Measurements from ENCODE around the gene VASP.

VASP gene

DNA sequence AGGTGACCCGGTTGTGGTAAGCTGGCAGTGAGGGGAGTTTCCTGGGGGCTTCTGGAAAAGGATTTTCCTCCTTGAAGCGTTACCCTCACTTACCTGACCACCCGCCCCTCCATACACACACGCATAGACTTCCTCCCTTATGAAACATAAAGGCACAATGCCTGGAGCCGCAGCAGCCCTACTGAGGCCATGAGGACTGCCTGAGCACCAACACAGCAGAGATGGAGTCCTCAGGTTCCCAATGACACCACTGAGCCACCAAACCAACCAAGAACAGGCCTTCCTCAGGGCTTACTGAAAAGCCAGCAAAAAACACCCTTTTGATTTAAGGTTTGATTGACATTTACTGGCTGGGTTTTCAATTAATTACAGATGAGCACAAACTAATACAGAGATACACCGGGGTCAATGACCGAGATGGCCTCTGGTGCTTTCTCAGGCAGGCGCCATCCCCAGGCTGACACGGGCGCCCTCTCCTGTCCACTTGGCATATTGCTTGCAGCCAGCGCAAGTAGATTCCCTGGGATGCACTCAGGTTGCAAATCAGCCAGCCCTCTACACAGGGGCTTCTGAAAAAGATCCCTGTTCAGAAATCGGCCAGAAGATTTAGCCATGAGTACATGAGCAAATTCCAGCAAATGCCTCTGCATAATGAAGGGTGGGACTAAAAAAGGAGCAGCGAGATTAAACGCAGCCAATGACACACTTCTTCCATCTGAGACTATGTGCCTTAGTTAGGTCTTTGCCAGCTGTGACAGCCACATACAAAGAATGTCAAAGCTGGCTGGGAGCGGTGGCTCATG, 62.5 kb downstream of the VASP start:
- H3K36me3 ChIP-seq, result peaks cover 0 to 15% (median 0%) of the 10 kb centered on the region in 11 experiments; a peak in 8 of 22 replicates
- no peak overlapping the region for H3K4me3 ChIP-seq
- H4K20me1 ChIP-seq, result peaks cover 0 to 77% (median 18%) of the 10 kb centered on the region in 11 experiments; a peak in 11 of 22 replicates
- no peaks in the 10 kb centered on the region for H3K9me3 ChIP-seq (replicated peaks in 1 of 11)
- TF ChIP-seq Cebpa-rat (IDR thresholded peaks at IDR 0.05), result no peak
- H3K27me3 ChIP-seq, result no peaks in the 10 kb centered on the region
- H3K4me1 ChIP-seq, result no peaks in the 10 kb centered on the region
- no peak overlapping the region for H3K9ac ChIP-seq
- H3K4me2 ChIP-seq, result no peak overlapping the region
- no peak overlapping the region for H3K27ac ChIP-seq

DNA sequence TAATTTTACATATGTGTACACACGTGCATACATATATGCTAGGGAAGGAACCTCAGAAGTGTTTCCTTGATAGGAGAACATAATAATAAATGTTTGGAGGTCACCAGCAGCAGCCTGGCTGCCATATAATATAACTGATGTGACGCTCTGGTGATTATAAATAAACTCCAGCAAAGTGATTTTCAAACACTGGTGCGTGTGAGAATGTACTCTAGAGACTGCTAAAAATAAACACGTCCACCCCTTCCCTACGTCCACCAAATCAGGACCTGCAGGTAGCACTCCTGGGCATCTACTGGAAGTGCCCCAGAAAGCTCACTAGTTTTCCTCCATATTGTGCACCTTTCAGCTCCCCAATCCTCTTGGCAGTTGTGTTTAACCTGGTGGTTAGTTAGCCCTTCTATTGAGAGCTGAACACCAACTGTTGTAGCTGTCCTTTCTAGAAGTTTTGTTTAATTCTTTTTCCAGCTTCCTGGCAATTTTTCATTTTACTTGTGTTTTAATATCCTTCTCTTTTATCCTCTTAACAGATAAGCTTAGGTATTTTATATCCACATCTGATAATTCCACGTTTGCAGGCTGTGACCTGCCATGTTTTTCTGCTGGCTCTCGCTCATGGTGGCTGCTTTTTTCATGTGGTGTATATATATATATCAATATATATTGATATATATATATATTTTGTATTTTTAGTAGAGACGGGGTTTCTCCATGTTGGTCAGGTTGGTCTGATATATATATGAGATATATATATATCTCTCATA, 64.4 kb downstream of the VASP start:
- Histone ChIP-seq H3K27me3 (no peaks in the 10 kb centered on the region), H3K4me1 (peaks cover 0 to 9% (median 0%) of the 10 kb centered on the region in 10 experiments; a peak in 1 of 20 replicates), H3K9me3 (replicated peaks in 1 of 11) (no peaks in the 10 kb centered on the region), H3K9ac (no peak overlapping the region), H3K27ac (no peak overlapping the region), H3K36me3 (peaks cover 0 to 17% (median 0%) of the 10 kb centered on the region in 11 experiments; a peak in 8 of 22 replicates), H3K4me2 (no peak overlapping the region), H3K4me3 (no peak overlapping the region), H4K20me1 (peaks cover 0 to 76% (median 20%) of the 10 kb centered on the region in 11 experiments; a peak in 11 of 22 replicates)
- no peak for TF ChIP-seq Cebpa-rat (IDR thresholded peaks at IDR 0.05)

DNA sequence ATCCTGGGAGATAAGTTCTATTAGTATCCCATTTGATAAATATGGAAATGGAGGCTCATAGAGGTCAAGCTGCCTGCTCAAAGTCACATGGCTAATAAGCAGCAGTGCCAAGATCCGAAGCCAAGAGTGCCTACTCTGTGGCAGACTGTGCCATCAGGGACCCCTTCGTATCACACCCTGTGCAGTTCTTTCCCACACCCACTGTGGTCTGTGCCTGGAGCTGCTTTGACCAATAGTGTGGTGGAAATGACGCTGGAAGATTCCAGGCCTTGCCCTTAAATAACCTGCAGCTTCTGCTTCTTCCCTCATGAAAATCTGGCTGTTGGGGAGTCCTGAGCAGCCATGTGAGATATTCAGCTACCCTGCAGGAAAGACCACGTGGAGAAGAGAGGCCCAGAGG, 67.2 kb downstream of the VASP start:
- Histone ChIP-seq H3K27me3 (no peaks in the 10 kb centered on the region), H3K27ac (no peak overlapping the region), H3K36me3 (peaks cover 0 to 17% (median 0%) of the 10 kb centered on the region in 11 experiments; a peak in 9 of 22 replicates), H3K9ac (no peak overlapping the region), H3K4me1 (peaks cover 0 to 9% (median 0%) of the 10 kb centered on the region in 10 experiments; a peak in 1 of 20 replicates), H3K4me3 (no peak overlapping the region), H3K9me3 (replicated peaks in 1 of 11) (no peaks in the 10 kb centered on the region), H4K20me1 (peaks cover 0 to 69% (median 9%) of the 10 kb centered on the region in 11 experiments; a peak in 8 of 22 replicates), H3K4me2 (no peak overlapping the region)
- no peak for TF ChIP-seq Cebpa-rat (IDR thresholded peaks at IDR 0.05)

DNA sequence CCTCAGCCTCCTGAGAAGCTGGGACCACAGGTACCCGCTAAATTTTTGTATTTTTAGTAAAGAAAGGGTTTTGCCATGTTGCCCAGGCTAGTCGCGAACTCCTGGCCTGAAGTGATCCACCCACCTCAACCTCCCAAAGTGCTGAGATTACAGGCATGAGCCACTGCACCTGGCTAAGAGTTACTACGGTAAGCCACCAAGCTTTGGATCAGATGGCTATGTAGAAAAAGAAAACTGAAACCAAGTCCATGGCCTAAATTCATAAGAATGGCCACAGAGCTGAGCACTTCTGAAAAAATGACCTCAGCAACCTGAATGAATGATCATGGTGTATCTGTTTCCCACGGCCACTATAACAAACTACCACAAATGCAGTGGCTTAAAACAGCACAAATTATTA, 67.9 kb downstream of the VASP start:
- Histone ChIP-seq H3K4me3 (no peak overlapping the region), H3K4me2 (no peak overlapping the region), H3K9me3 (replicated peaks in 1 of 11) (no peaks in the 10 kb centered on the region), H3K9ac (no peak overlapping the region), H3K4me1 (peaks cover 0 to 9% (median 0%) of the 10 kb centered on the region in 10 experiments; a peak in 1 of 20 replicates), H3K27me3 (no peaks in the 10 kb centered on the region), H4K20me1 (peaks cover 0 to 62% (median 9%) of the 10 kb centered on the region in 11 experiments; a peak in 8 of 22 replicates), H3K36me3 (peaks cover 0 to 15% (median 0%) of the 10 kb centered on the region in 11 experiments; a peak in 8 of 22 replicates), H3K27ac (no peak overlapping the region)
- TF ChIP-seq Cebpa-rat (IDR thresholded peaks at IDR 0.05), result no peak
